NCI-H2081 (cell line): ENCODE results near the gene ALK.

ENCODE experiments used
- DNase-seq, 2 experiments: peaks; one replicate each; lab custom pipeline; 2025; lab: John Stamatoyannopoulos, UW

Gene ALK

GRCh38 chr2:29224693-29225551 lies 696.5 kb downstream of the ALK start:
- DNase-seq, result no peak

- DNase-seq, result no peak
Observed at GRCh38 chr2:29223851-29224692, 697.3 kb downstream of the ALK start.

- no peak for DNase-seq
Observed at GRCh38 chr2:29223257-29223656, 698.1 kb downstream of the ALK start.

GRCh38 chr2:29222381-29223179 lies 698.8 kb downstream of the ALK start:
- no peak for DNase-seq

GRCh38 chr2:29220506-29221270 lies 700.7 kb downstream of the ALK start:
- no peak for DNase-seq

GRCh38 chr2:29219374-29219773 lies 702.0 kb downstream of the ALK start:
- DNase-seq, result no peak

GRCh38 chr2:29218550-29219125 lies 702.7 kb downstream of the ALK start:
- DNase-seq, result no peak

- DNase-seq, result no peak
Observed at GRCh38 chr2:29218071-29218470, 703.3 kb downstream of the ALK start.

GRCh38 chr2:29216609-29216909 lies 704.8 kb downstream of the ALK start:
- DNase-seq, result no peak

- no peak for DNase-seq
Observed at GRCh38 chr2:29215739-29216608, 705.4 kb downstream of the ALK start.

GRCh38 chr2:29215073-29215472 lies 706.3 kb downstream of the ALK start:
- DNase-seq, result no peak

GRCh38 chr2:29213888-29214291 lies 707.5 kb downstream of the ALK start:
- no peak for DNase-seq

- no peak for DNase-seq
Observed at GRCh38 chr2:29212009-29212408, 709.4 kb downstream of the ALK start.

- DNase-seq, result no peak
Observed at GRCh38 chr2:29209551-29209950, 711.8 kb downstream of the ALK start.

- DNase-seq, result no peak
Observed at GRCh38 chr2:29207352-29208148, 713.8 kb downstream of the ALK start.

GRCh38 chr2:29206941-29207340 lies 714.4 kb downstream of the ALK start:
- DNase-seq, result no peak

- DNase-seq, result no peak
Observed at GRCh38 chr2:29202819-29203495, 718.4 kb downstream of the ALK start.

GRCh38 chr2:29201979-29202378 lies 719.4 kb downstream of the ALK start:
- DNase-seq, result no peak
